ENCODE data around the gene KRT37. TPM values are rescaled to one million over a fixed set of nuclear protein-coding genes. Genes with fewer than 3 reads are reported as not detected.
A peak's percentile ranks its signal among the peaks of the same experiment; 100 is the strongest.

The KRT37 gene
- polyA plus RNA-seq, 3 donors = not detected

- peak overlapping the region in 1 of 7 donors; percentile 27 for H3K27ac Mint-ChIP-seq
- Histone ChIP-seq H3K27me3 (ENCODE audit: control insufficient read depth in 2 of 2, insufficient read depth in 2 of 2, low read length in 2 of 2) (no peaks in the 10 kb centered on the region), H3K36me3 (replicated peaks in 1 of 2; ENCODE audit: control insufficient read depth in 1 of 2, insufficient read depth in 2 of 2, low read length in 2 of 2) (no peaks in the 10 kb centered on the region), H3K4me1 (ENCODE audit: control insufficient read depth in 1 of 2, insufficient read depth in 2 of 2, low read length in 2 of 2) (no peaks in the 10 kb centered on the region), H3K79me2 (ENCODE audit: insufficient read depth, low read length) (no peaks in the 10 kb centered on the region), H4K20me1 (ENCODE audit: insufficient read depth, low read length) (no peaks in the 10 kb centered on the region), H3K9ac (ENCODE audit: insufficient read depth, low read length, poor library complexity, severe bottlenecking) (no peak overlapping the region), H3K4me2 (replicated peaks; ENCODE audit: extremely low read depth, low read length, poor library complexity, severe bottlenecking) (no peak overlapping the region), H3K27ac (ENCODE audit: low read depth in 1 of 2, low read length in 2 of 2) (no peak overlapping the region), H3K9me3 (replicated peaks in 1 of 2; ENCODE audit: control insufficient read depth in 1 of 2, insufficient read depth in 1 of 2, low read length in 2 of 2) (no peaks in the 10 kb centered on the region), H3K4me3 (replicated peaks in 1 of 3; ENCODE audit: low read depth in 2 of 3, low read length in 3 of 3) (no peak overlapping the region), H2AFZ (ENCODE audit: insufficient read depth, low read depth, low read length, poor library complexity, severe bottlenecking) (no peak overlapping the region)
- H3K4me1 Mint-ChIP-seq = peaks cover 3% of the 10 kb centered on the region
- peaks cover 0 to 4% (median 0%) of the 10 kb centered on the region in 7 donors for H3K9me3 Mint-ChIP-seq
- H3K36me3 Mint-ChIP-seq = no peaks in the 10 kb centered on the region
- intact Hi-C loops (cut with micrococcal nuclease) = no loop called here
- peaks cover 3 to 5% (median 5%) of the 10 kb centered on the region in 3 donors for H3K27me3 Mint-ChIP-seq (ENCODE audit: low read depth in 3 of 3)
- no peak overlapping the region for H3K4me3 Mint-ChIP-seq
- WGBS (ENCODE audit: insufficient coverage) = 60% methylated on average over 1 of the region's 4 CpGs
- peak; percentile 3 to 23 (median 8) for DNase-seq
- TF ChIP-seq, protein P1, sequence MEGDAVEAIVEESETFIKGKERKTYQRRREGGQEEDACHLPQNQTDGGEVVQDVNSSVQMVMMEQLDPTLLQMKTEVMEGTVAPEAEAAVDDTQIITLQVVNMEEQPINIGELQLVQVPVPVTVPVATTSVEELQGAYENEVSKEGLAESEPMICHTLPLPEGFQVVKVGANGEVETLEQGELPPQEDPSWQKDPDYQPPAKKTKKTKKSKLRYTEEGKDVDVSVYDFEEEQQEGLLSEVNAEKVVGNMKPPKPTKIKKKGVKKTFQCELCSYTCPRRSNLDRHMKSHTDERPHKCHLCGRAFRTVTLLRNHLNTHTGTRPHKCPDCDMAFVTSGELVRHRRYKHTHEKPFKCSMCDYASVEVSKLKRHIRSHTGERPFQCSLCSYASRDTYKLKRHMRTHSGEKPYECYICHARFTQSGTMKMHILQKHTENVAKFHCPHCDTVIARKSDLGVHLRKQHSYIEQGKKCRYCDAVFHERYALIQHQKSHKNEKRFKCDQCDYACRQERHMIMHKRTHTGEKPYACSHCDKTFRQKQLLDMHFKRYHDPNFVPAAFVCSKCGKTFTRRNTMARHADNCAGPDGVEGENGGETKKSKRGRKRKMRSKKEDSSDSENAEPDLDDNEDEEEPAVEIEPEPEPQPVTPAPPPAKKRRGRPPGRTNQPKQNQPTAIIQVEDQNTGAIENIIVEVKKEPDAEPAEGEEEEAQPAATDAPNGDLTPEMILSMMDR (IDR thresholded peaks at IDR 0.05) = no peak
Measured at GRCh38 chr17:41452281-41452680, 27.9 kb upstream of the KRT37 start.

DNA sequence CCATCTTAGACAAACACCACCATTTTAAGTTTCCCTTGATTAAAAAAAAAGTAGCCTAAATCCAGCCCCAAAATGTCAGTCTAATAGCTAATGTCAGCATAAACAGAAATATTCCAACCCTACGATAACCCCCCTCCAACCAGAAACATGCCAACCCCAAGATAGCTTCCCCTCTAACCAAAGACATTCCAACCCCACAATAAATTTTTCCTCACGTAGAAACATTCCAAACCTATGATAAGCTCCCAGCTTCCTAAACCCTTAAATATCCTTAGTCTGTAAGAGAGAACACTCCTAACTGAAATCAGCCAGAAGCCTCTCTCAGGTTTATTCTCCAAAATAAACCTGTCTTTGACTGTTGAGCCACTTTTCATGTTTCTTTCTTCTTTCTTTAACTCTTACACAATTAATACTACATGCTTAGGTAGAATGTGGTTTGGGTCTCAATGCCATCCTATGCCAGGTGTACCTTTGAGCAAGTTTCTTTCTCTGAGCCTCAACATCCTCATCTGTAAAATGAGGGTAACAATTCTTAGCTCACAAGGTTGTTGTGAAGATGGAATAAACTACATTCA is 26.9 kb upstream of the KRT37 start:
- 100% methylated on average over 1 of the region's 2 CpGs for WGBS (ENCODE audit: insufficient coverage)

More for the DNA sequence above, 26.9 kb upstream of the KRT37 start:
- Mint-ChIP-seq H3K4me3 (no peak overlapping the region), H3K27me3 (ENCODE audit: low read depth in 3 of 3) (peaks cover 5% of the 10 kb centered on the region in 3 donors), H3K9me3 (peaks cover 0 to 4% (median 0%) of the 10 kb centered on the region in 7 donors), H3K27ac (peak overlapping the region in 1 of 7 donors; percentile 6), H3K4me1 (peaks cover 3% of the 10 kb centered on the region), H3K36me3 (no peaks in the 10 kb centered on the region)
- Histone ChIP-seq H3K79me2 (ENCODE audit: insufficient read depth, low read length) (no peaks in the 10 kb centered on the region), H3K4me2 (replicated peaks; ENCODE audit: extremely low read depth, low read length, poor library complexity, severe bottlenecking) (no peak overlapping the region), H3K4me3 (replicated peaks in 1 of 3; ENCODE audit: low read depth in 2 of 3, low read length in 3 of 3) (no peak overlapping the region), H3K4me1 (ENCODE audit: control insufficient read depth in 1 of 2, insufficient read depth in 2 of 2, low read length in 2 of 2) (no peaks in the 10 kb centered on the region), H2AFZ (ENCODE audit: insufficient read depth, low read depth, low read length, poor library complexity, severe bottlenecking) (no peak overlapping the region), H3K27me3 (ENCODE audit: control insufficient read depth in 2 of 2, insufficient read depth in 2 of 2, low read length in 2 of 2) (no peaks in the 10 kb centered on the region), H4K20me1 (ENCODE audit: insufficient read depth, low read length) (no peaks in the 10 kb centered on the region), H3K36me3 (replicated peaks in 1 of 2; ENCODE audit: control insufficient read depth in 1 of 2, insufficient read depth in 2 of 2, low read length in 2 of 2) (no peaks in the 10 kb centered on the region), H3K27ac (ENCODE audit: low read depth in 1 of 2, low read length in 2 of 2) (no peak overlapping the region), H3K9me3 (replicated peaks in 1 of 2; ENCODE audit: control insufficient read depth in 1 of 2, insufficient read depth in 1 of 2, low read length in 2 of 2) (no peaks in the 10 kb centered on the region), H3K9ac (ENCODE audit: insufficient read depth, low read length, poor library complexity, severe bottlenecking) (no peak overlapping the region)
- TF ChIP-seq, protein P1 (IDR thresholded peaks at IDR 0.05) = no peak
- DNase-seq = no peak
- intact Hi-C loops (cut with micrococcal nuclease) = no loop called here
